T-cell (primary cell): ENCODE measurements around the gene PLA2G2E. TPM values are rescaled to one million over a fixed set of nuclear protein-coding genes. Genes with fewer than 3 reads are reported as not detected.

Experiments
- ATAC-seq, 4 experiments: fragments of 200-7000 bp in 3 of 4; fragments of 150-1000 bp in 1 of 4; cut with Tn5 transposase; replicated peaks in 1 of 4; 1 replicate in 3 of 4; 2 replicates in 1 of 4; pipeline ENCODE4 v1.10.0; 2021; ENCODE audit warnings: moderate library complexity in 3 of 4, mild to moderate bottlenecking in 2 of 4, moderate number of reproducible peaks in 1 of 4
- CTCF ChIA-PET, 2 donors: fragments of 300-600 bp; sonication (Branson Sonifier 250); formaldehyde crosslinking; loops; one replicate each; lab custom pipeline; 2022; ENCODE audit warnings: antibody characterized with exemption in 2 of 2; lab: Charles Lee
- POLR2A ChIA-PET, 2 donors: fragments of 300-600 bp; sonication (Branson Sonifier 250); formaldehyde crosslinking; loops; one replicate each; lab custom pipeline; 2022; ENCODE audit warnings: antibody characterized with exemption in 2 of 2; lab: Charles Lee
- DNase-seq, 35 experiments: peaks; one replicate each; pipeline versions ENCODE4 v3.0.0 to v3.0.0-alpha.2; 2013 to 2023
- H3K27ac ChIP-seq: one replicate; pipeline ENCODE4 v1.5.1; 2013; ENCODE audit warnings: low read length
- H3K27me3 ChIP-seq, 2 experiments: replicated peaks in 1 of 2; 1 replicate in 1 of 2; 2 replicates in 1 of 2; pipeline versions ENCODE4 v1.6.1 to v1.7.0; 2013; ENCODE audit warnings: low read length in 1 of 2, mixed read lengths in 1 of 2; ENCODE audit not compliant: control insufficient read depth in 2 of 2, insufficient read depth in 2 of 2; ENCODE audit errors: extremely low read depth in 1 of 2
- H3K36me3 ChIP-seq, 2 donors: 1 replicate in 1 of 2; 2 replicates in 1 of 2; pipeline versions ENCODE4 v1.6.1 to v1.7.0; 2013; ENCODE audit warnings: low read length in 1 of 2; ENCODE audit not compliant: control insufficient read depth in 2 of 2, insufficient read depth in 1 of 2; ENCODE audit errors: extremely low read depth in 1 of 2
- H3K4me1 ChIP-seq, 2 experiments: 1 replicate in 1 of 2; 2 replicates in 1 of 2; pipeline versions ENCODE4 v1.6.1 to v1.7.0; 2013; ENCODE audit warnings: low read length in 2 of 2, mixed read lengths in 1 of 2; ENCODE audit not compliant: insufficient read depth in 2 of 2, control insufficient read depth in 1 of 2; ENCODE audit errors: extremely low read depth in 1 of 2
- H3K4me3 ChIP-seq, 2 donors: 1 replicate in 1 of 2; 2 replicates in 1 of 2; pipeline versions ENCODE4 v1.5.1 to v1.7.0; 2013; ENCODE audit warnings: mild to moderate bottlenecking in 2 of 2, low read length in 1 of 2, moderate library complexity in 1 of 2; ENCODE audit not compliant: control insufficient read depth in 1 of 2; ENCODE audit errors: extremely low read depth in 1 of 2
- H3K9me3 ChIP-seq: 2 replicates; pipeline ENCODE4 v1.7.0; 2013
- H3K27ac Mint-ChIP-seq, 2 donors: one replicate each; pipeline ENCODE4 v1.8.0; 2020 to 2021; ENCODE audit warnings: mild to moderate bottlenecking in 2 of 2, mixed read lengths in 2 of 2
- H3K27me3 Mint-ChIP-seq, 2 donors: one replicate each; pipeline ENCODE4 v1.8.0; 2021 to 2022; ENCODE audit warnings: mixed read lengths in 2 of 2
- H3K36me3 Mint-ChIP-seq: one replicate; pipeline ENCODE4 v1.8.0; 2021; ENCODE audit warnings: mixed read lengths
- H3K4me1 Mint-ChIP-seq, 3 donors: one replicate each; pipeline ENCODE4 v1.8.0; 2020 to 2022; ENCODE audit warnings: mixed read lengths in 3 of 3, mild to moderate bottlenecking in 1 of 3
- H3K4me3 Mint-ChIP-seq, 3 donors: one replicate each; pipeline ENCODE4 v1.8.0; 2020 to 2022; ENCODE audit warnings: mild to moderate bottlenecking in 3 of 3, mixed read lengths in 3 of 3, moderate library complexity in 3 of 3
- H3K9me3 Mint-ChIP-seq, 3 donors: one replicate each; pipeline ENCODE4 v1.8.0; 2020 to 2022; ENCODE audit warnings: mixed read lengths in 3 of 3
- WGBS: methylation state at CpG from one replicate; pipeline ENCODE4 v1.1.5; 2013; ENCODE audit warnings: missing lambda C conversion rate; ENCODE audit not compliant: insufficient coverage; 5-methylcytosine and 5-hydroxymethylcytosine counted together
- total RNA-seq, 35 experiments: library from RNA in 6 of 35; stranded (reverse) in 6 of 35; fragments of 120-200 nt in 1 of 35; gene quantifications; one replicate each; pipeline versions ENCODE4 v1.2.1 to v1.2.4 and lab custom pipeline; 2013 to 2026

The PLA2G2E gene
- total RNA-seq, 5 donors from 2014 or later (not counting 1 experiment from before 2014, with no cell fraction given): not detected

DNA sequence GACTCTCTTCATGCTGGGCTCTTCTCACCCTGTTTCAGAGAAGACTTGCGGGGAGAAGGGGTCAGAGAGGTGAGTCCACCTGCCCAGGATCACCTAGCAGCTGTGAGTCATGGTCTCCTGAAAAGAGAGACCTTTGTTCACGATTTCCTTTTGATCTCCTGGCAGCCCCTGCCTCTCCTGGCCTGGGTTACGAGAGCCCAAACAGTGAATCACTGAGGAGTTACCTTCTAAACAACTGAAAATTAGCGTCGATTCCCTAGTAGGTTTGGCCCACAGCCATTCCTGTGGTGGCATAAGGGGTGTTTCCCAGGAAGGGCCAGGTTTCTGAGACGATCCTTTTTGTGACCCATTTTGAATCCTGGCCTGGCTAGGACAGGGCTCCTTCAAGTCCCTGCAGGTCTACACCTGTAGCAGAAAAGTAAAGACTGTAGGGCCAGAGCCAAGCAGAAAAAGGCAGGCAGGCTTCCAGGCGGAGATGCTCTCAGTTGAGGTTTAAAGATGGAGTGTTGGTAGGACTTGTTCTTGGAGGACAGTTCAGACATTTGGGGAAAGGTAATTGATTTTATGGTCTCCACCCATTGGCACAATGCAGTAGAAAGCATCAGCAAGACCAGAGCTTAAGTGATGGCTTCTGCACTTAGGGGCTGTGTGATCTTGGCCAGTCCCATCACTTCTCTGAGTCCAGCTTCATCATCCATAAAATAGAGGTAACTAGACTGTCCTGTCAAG, 2.1 kb upstream of the PLA2G2E start:
- Histone ChIP-seq H3K4me3 (no peak overlapping the region), H3K27ac (no peak overlapping the region), H3K27me3 (peaks cover 0 to 15% of the 10 kb centered on the region in 2 experiments), H3K36me3 (no peaks in the 10 kb centered on the region), H3K4me1 (no peaks in the 10 kb centered on the region), H3K9me3 (no peaks in the 10 kb centered on the region)
- DNase-seq (no peak), ATAC-seq (no peak)
- no peak overlapping the region for H3K27ac Mint-ChIP-seq
- no peak overlapping the region for H3K4me3 Mint-ChIP-seq
- H3K9me3 Mint-ChIP-seq: peaks cover 3 to 11% (median 4%) of the 10 kb centered on the region in 3 donors
- ChIA-PET CTCF (no interaction called here), POLR2A (no interaction called here)
- no peaks in the 10 kb centered on the region for H3K36me3 Mint-ChIP-seq
- H3K27me3 Mint-ChIP-seq: peaks cover 2 to 16% of the 10 kb centered on the region in 2 donors
- no peaks in the 10 kb centered on the region for H3K4me1 Mint-ChIP-seq
- 75% methylated on average over 7 of the region's 7 CpGs for WGBS

DNA sequence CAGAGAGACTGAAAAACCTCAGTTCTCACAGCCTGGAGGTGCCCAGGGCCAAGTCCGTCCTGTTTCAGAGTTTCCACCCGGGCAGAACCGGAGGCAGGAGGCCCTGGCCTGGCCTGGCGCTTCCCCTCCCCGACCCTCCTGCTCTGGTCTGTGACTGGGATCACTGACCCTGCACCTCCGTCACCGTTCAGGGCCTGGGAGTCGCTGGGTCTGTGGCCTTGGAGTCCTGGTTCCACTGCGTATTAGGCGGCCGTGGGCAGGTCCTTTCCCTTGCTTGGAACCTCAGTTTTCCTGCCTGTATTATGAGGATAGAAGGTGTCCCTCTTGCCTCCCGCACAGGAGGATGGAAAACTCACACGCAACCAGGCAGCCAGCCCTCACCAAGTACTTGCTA, 533 bp upstream of the PLA2G2E start:
- Histone ChIP-seq H3K27me3 (peaks cover 0 to 15% of the 10 kb centered on the region in 2 experiments), H3K9me3 (no peaks in the 10 kb centered on the region), H3K4me3 (no peak overlapping the region), H3K36me3 (no peaks in the 10 kb centered on the region), H3K4me1 (no peaks in the 10 kb centered on the region), H3K27ac (no peak overlapping the region)
- ChIA-PET POLR2A (no interaction called here), CTCF (no interaction called here)
- ATAC-seq (no peak), DNase-seq (no peak)
- Mint-ChIP-seq H3K27ac (no peak overlapping the region), H3K36me3 (no peaks in the 10 kb centered on the region), H3K4me1 (no peaks in the 10 kb centered on the region), H3K4me3 (no peak overlapping the region), H3K27me3 (peaks cover 2 to 11% of the 10 kb centered on the region in 2 donors), H3K9me3 (no peaks in the 10 kb centered on the region)
- WGBS: 70% methylated on average over 11 of the region's 13 CpGs

DNA sequence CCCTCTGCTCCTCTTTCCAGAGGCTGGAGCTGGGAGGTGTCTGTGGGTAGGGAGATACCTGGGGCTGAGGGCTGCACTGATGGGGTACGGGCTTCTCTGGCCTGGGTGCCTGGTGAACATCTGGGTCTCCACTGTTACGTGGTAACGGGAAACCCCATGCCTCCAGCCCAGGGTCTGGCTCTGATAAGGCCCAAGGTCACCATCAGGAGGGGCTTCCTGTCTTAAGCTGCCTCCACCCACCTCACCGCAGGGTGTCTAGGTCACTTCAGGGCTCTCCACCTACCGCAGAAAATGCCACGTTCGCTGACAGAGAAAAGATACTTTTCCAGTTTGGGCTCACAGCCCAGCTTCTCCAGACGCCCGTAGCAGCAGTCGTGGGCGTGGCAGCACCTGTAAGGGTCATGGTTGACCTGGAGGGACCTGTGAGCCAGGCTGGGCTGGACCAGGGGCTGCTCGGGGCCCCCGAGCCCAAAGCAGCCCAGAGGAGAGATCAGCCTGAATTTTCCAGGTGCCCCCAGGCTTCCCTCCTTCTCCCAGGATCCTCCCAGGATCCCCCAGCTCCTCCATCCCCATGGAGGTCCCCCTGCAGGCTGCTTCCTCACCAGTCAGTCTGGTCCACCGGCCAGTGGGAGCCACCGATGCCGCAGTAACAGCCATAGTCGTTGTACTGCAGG, 1.3 kb downstream of the PLA2G2E start:
- DNase-seq (no peak), ATAC-seq (no peak)
- Histone ChIP-seq H3K9me3 (no peaks in the 10 kb centered on the region), H3K27ac (no peak overlapping the region), H3K4me1 (no peaks in the 10 kb centered on the region), H3K27me3 (peaks cover 0 to 15% of the 10 kb centered on the region in 2 experiments), H3K4me3 (no peak overlapping the region), H3K36me3 (no peaks in the 10 kb centered on the region)
- POLR2A ChIA-PET: no interaction called here
- Mint-ChIP-seq H3K27me3 (peaks cover 2 to 5% of the 10 kb centered on the region in 2 donors), H3K27ac (no peak overlapping the region), H3K4me3 (no peak overlapping the region), H3K4me1 (peaks cover 2 to 6% (median 3%) of the 10 kb centered on the region in 3 donors), H3K9me3 (no peaks in the 10 kb centered on the region), H3K36me3 (no peaks in the 10 kb centered on the region)
- CTCF ChIA-PET: interaction anchor here in 1 of 2 donors (0.6 kb wide), 1 partner anchor 1158 kb away, joined by 3 read pairs; no protein-coding TSS in a partner anchor
- 65% methylated on average over 14 of the region's 17 CpGs for WGBS

DNA sequence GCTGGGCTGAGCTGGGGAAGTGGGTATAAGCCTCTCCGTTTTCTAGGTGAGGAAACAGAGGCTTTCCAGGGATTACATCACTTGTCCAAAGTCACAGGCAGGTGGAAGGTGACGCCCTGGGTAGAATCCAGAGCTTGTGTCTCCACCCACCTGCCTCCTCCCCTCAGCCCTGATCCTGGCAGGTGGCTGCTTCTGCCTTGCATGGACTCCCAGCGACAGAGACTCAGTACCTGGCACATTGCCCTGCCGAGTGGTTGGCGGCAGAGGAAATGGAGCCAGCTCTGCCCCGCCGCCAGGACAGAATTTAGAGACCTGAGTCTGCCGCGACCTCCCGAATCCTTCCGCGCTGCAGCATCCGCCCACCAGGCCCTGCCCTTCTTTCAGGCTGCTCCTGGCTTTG, 2.1 kb downstream of the PLA2G2E start:
- Mint-ChIP-seq H3K27me3 (peaks cover 2 to 5% of the 10 kb centered on the region in 2 donors), H3K27ac (no peak overlapping the region), H3K4me3 (no peak overlapping the region), H3K9me3 (no peaks in the 10 kb centered on the region), H3K36me3 (no peaks in the 10 kb centered on the region), H3K4me1 (peaks cover 2 to 6% (median 3%) of the 10 kb centered on the region in 3 donors)
- DNase-seq: no peak
- Histone ChIP-seq H3K4me3 (no peak overlapping the region), H3K36me3 (no peaks in the 10 kb centered on the region), H3K4me1 (no peaks in the 10 kb centered on the region), H3K9me3 (no peaks in the 10 kb centered on the region), H3K27ac (no peak overlapping the region), H3K27me3 (peaks cover 0 to 15% of the 10 kb centered on the region in 2 experiments)
- WGBS: 83% methylated on average over 12 of the region's 13 CpGs
- ChIA-PET CTCF (interaction anchor here in 1 of 2 donors (1.8 kb wide), 1 partner anchor 231 kb away, joined by 4 read pairs; no protein-coding TSS in a partner anchor), POLR2A (interaction anchor here in 1 of 2 donors (0.5 kb wide), 1 partner anchor 262 kb away, joined by 4 read pairs; no protein-coding TSS in a partner anchor)
- ATAC-seq: no peak

DNA sequence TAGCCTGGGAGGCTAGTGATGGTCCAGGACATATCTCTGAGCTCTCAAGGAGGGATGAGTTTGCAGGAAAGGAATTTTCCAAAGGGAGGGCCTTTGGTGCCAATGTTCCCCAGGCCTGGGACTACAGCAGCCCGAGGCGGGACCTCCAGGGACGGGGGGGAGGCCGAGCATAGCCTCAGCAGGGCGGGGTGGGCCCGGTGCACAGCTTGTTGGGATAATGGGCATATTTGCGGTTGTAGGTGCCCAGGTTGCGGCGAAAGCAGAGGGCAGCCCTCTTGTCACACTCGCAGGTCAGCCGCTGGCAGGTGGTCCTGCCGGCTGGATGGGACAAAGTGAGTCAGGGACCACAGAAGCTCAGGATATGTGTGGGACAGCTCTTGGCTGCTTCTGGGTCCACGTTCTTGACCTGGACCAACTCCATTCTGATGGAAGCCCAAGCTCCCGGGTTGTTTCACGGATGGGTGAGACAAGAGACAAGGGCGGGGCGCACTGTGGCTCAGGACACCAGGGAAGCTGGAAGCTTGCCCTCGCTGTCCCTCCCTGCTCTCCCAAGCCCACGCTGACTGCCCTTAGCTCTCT, 3.2 kb downstream of the PLA2G2E start:
- Mint-ChIP-seq H3K4me1 (peaks cover 2 to 6% (median 3%) of the 10 kb centered on the region in 3 donors), H3K27ac (no peak overlapping the region), H3K27me3 (peaks cover 0 to 5% of the 10 kb centered on the region in 2 donors), H3K36me3 (no peaks in the 10 kb centered on the region), H3K4me3 (no peak overlapping the region), H3K9me3 (no peaks in the 10 kb centered on the region)
- Histone ChIP-seq H3K36me3 (no peaks in the 10 kb centered on the region), H3K27me3 (peaks cover 0 to 15% of the 10 kb centered on the region in 2 experiments), H3K4me3 (no peak overlapping the region), H3K9me3 (no peaks in the 10 kb centered on the region), H3K27ac (no peak overlapping the region), H3K4me1 (no peaks in the 10 kb centered on the region)
- no peak for ATAC-seq
- CTCF ChIA-PET: interaction anchor here (0.8 to 1.8 kb wide), 3 partner anchors 232 to 563 kb away, joined by 3 to 4 read pairs (median 4); no protein-coding TSS in a partner anchor
- POLR2A ChIA-PET: no interaction called here
- 93% methylated on average over 14 of the region's 19 CpGs for WGBS
- no peak for DNase-seq

DNA sequence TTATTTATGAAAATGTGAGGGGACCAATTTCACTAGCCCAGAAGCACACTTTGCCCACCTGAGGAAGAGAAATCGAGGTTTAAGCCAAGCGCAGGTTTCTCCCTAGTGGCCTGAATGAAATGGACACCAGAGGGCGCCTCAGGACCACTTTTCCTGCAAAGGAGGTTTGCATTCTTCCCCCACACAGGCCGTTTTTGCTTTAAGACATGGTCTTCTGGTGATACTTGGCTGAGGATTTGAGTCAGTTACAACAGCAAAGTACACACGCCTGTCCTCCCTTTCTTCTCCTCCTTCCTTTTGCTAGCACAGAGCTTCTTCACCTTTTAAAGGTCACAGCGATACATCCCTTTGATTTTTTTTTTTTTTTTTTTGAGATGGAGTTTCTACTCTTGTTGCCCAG, 5.4 kb downstream of the PLA2G2E start:
- ChIA-PET POLR2A (no interaction called here), CTCF (interaction anchor here (0.6 to 1.5 kb wide), 6 partner anchors 17 to 278 kb away, joined by 3 to 12 read pairs (median 4); no protein-coding TSS in a partner anchor)
- ATAC-seq (peak; percentile 60 to 77 (median 72)), DNase-seq (peak; percentile 37 to 88 (median 78))
- 20% methylated on average over 1 of the region's 6 CpGs for WGBS
- H3K4me3 ChIP-seq: no peak overlapping the region
- H3K36me3 Mint-ChIP-seq: peaks cover 8% of the 10 kb centered on the region
- H3K9me3 ChIP-seq: no peaks in the 10 kb centered on the region
- peaks cover 13% of the 10 kb centered on the region in 2 donors for H3K36me3 ChIP-seq
- H3K27me3 ChIP-seq: peaks cover 0 to 11% of the 10 kb centered on the region in 2 experiments
- no peak overlapping the region for H3K4me3 Mint-ChIP-seq
- H3K9me3 Mint-ChIP-seq: no peaks in the 10 kb centered on the region
- no peak overlapping the region for H3K27ac ChIP-seq
- peaks cover 0 to 5% of the 10 kb centered on the region in 2 donors for H3K27me3 Mint-ChIP-seq
- no peak overlapping the region for H3K27ac Mint-ChIP-seq
- no peaks in the 10 kb centered on the region for H3K4me1 ChIP-seq
- peaks cover 2 to 6% (median 3%) of the 10 kb centered on the region in 3 donors for H3K4me1 Mint-ChIP-seq
